DOHH2 (cell line): ENCODE results near the gene CARF.

ENCODE experiments used
- H3F3A ChIP-seq: fragments of 200-600 bp; sonication (generic), shearing (Covaris generic); 2 replicates; pipeline ENCODE4 v1.6.0; 2016; ENCODE audit warnings: antibody characterized with exemption, mild to moderate bottlenecking; ENCODE audit not compliant: control insufficient read depth, insufficient read depth
- H3K27ac ChIP-seq: fragments of 200-600 bp; sonication (generic); 2 replicates; pipeline ENCODE4 v1.5.1; 2014; ENCODE audit warnings: low read depth, mild to moderate bottlenecking, low read length, moderate library complexity
- H3K27me3 ChIP-seq: fragments of 200-600 bp; sonication (generic); 2 replicates; pipeline ENCODE4 v1.6.1; 2014; ENCODE audit warnings: mild to moderate bottlenecking, low read length, mixed read lengths; ENCODE audit not compliant: control insufficient read depth
- H3K36me3 ChIP-seq: fragments of 200-600 bp; sonication (generic); 2 replicates; pipeline ENCODE4 v1.6.1; 2014; ENCODE audit warnings: mild to moderate bottlenecking, low read length, moderate library complexity, mixed read lengths; ENCODE audit not compliant: control insufficient read depth
- H3K4me1 ChIP-seq: fragments of 200-600 bp; sonication (generic); 2 replicates; pipeline ENCODE4 v1.6.1; 2014; ENCODE audit warnings: mild to moderate bottlenecking, low read length, mixed read lengths; ENCODE audit not compliant: control insufficient read depth
- H3K4me2 ChIP-seq: fragments of 200-600 bp; sonication (generic); 2 replicates; pipeline ENCODE4 v1.6.0; 2014; ENCODE audit warnings: mild to moderate bottlenecking, low read length, moderate library complexity
- H3K4me3 ChIP-seq: fragments of 200-600 bp; sonication (generic); 2 replicates; pipeline ENCODE4 v1.5.1; 2014; ENCODE audit warnings: mild to moderate bottlenecking, low read length, mixed read lengths
- H3K79me2 ChIP-seq: fragments of 200-600 bp; sonication (generic); 2 replicates; pipeline ENCODE4 v1.6.1; 2014; ENCODE audit warnings: mild to moderate bottlenecking, low read length, mixed read lengths; ENCODE audit not compliant: control insufficient read depth
- H3K9me2 ChIP-seq: fragments of 200-600 bp; sonication (generic); replicated peaks from 2 replicates; pipeline ENCODE4 v1.6.1; 2014; ENCODE audit warnings: mild to moderate bottlenecking, low read length, mixed read lengths; ENCODE audit not compliant: control insufficient read depth
- H3K9me3 ChIP-seq: fragments of 200-600 bp; sonication (generic); 2 replicates; pipeline ENCODE4 v1.6.1; 2014; ENCODE audit warnings: antibody characterized with exemption, low read length, mixed read lengths; ENCODE audit not compliant: control insufficient read depth, insufficient read depth
- H4K20me1 ChIP-seq: fragments of 200-600 bp; sonication (generic); 2 replicates; pipeline ENCODE4 v1.6.0; 2014; ENCODE audit warnings: low read depth, mild to moderate bottlenecking, antibody characterized with exemption, low read length, moderate library complexity; ENCODE audit not compliant: control insufficient read depth, insufficient read depth
- CTCF ChIP-seq: fragments of 200-600 bp; sonication (generic); IDR thresholded peaks from one replicate; pipeline ENCODE4 v1.5.1; 2014; ENCODE audit warnings: antibody characterized with exemption, mild to moderate bottlenecking, low read depth, low read length; ENCODE audit not compliant: poor library complexity, severe bottlenecking
- EZH2phosphoT487 ChIP-seq: fragments of 200-600 bp; sonication (generic); IDR thresholded peaks from 2 replicates; pipeline ENCODE4 v1.6.1; 2017; ENCODE audit warnings: borderline replicate concordance, mild to moderate bottlenecking, antibody characterized with exemption, low read length, moderate library complexity, mixed read lengths

The CARF gene

GRCh38 chr2:202976809-202977208 is 64.7 kb downstream of the CARF start:
- H3K36me3 ChIP-seq = no peaks in the 10 kb centered on the region
- no peak overlapping the region for H3K4me3 ChIP-seq
- H3K9me2 ChIP-seq = no peaks in the 10 kb centered on the region
- TF ChIP-seq CTCF (no peak), EZH2phosphoT487 (no peak)
- H3F3A ChIP-seq = no peaks in the 10 kb centered on the region
- H3K79me2 ChIP-seq = no peaks in the 10 kb centered on the region
- no peaks in the 10 kb centered on the region for H3K27me3 ChIP-seq
- H3K4me2 ChIP-seq = no peak overlapping the region
- H4K20me1 ChIP-seq = no peaks in the 10 kb centered on the region
- H3K27ac ChIP-seq = no peak overlapping the region
- H3K9me3 ChIP-seq = no peaks in the 10 kb centered on the region
- H3K4me1 ChIP-seq = no peaks in the 10 kb centered on the region

DNA sequence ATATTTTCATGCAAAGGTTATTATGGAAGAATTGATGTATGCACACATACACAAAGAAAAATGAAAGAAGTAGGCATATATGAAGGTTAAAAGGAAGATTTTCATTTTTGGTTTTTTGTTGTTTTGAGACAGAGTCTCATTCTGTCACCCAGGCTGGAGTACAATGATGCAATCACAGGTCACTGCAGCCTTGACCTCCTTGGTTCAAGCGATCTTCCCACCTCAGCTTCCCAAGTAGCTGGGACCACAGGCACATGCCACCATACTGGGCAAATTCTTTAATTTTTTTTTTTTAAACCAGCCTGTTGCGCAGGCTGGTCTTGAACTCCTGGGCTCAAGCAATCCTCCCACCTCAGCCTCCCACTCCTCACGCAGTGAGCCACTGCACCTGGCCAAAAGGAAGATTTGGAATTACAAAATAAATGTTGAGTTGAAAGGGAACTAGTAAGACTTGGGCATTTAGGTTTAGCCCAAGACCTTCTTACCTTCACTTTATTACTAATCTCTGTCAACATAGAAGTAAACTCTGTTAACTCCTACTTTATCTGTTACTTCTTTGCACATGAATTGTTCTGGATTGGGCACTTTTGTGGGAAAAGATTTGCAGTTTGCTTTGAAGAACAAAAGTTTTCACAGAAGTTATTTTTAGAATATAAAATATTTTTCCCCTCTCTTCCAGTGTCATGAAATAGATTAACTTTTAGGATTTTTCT is 70.9 kb downstream of the CARF start:
- H3K9me3 ChIP-seq = no peaks in the 10 kb centered on the region
- H4K20me1 ChIP-seq = no peaks in the 10 kb centered on the region
- H3K27ac ChIP-seq = no peak overlapping the region
- no peaks in the 10 kb centered on the region for H3K9me2 ChIP-seq
- no peaks in the 10 kb centered on the region for H3K79me2 ChIP-seq
- no peaks in the 10 kb centered on the region for H3K36me3 ChIP-seq
- H3F3A ChIP-seq = no peaks in the 10 kb centered on the region
- H3K4me3 ChIP-seq = no peak overlapping the region
- no peaks in the 10 kb centered on the region for H3K4me1 ChIP-seq
- no peak overlapping the region for H3K4me2 ChIP-seq
- no peaks in the 10 kb centered on the region for H3K27me3 ChIP-seq
- TF ChIP-seq CTCF (no peak), EZH2phosphoT487 (no peak)

- H3K4me2 ChIP-seq = no peak overlapping the region
- H3K4me3 ChIP-seq = no peak overlapping the region
- H3K36me3 ChIP-seq = no peaks in the 10 kb centered on the region
- H4K20me1 ChIP-seq = no peaks in the 10 kb centered on the region
- H3K4me1 ChIP-seq = no peaks in the 10 kb centered on the region
- H3K9me2 ChIP-seq = no peaks in the 10 kb centered on the region
- H3F3A ChIP-seq = no peaks in the 10 kb centered on the region
- H3K27ac ChIP-seq = no peak overlapping the region
- no peak for TF ChIP-seq EZH2phosphoT487
- TF ChIP-seq CTCF = no peak
- no peaks in the 10 kb centered on the region for H3K79me2 ChIP-seq
- no peaks in the 10 kb centered on the region for H3K27me3 ChIP-seq
- no peaks in the 10 kb centered on the region for H3K9me3 ChIP-seq
These were observed 77.7 kb downstream of the CARF start for GRCh38 chr2:202989749-202990148.
